PC-3 (cell line): Measurements from ENCODE around the gene BRIP1.

Experiments used
- CTCF ChIP-seq: fragments of 300-600 bp; sonication (generic); conservative IDR thresholded peaks from 2 replicates; pipeline ENCODE4 v1.5.1; 2017; ENCODE audit warnings: antibody characterized with exemption, low read depth, mild to moderate bottlenecking, low read length
- EZH2 ChIP-seq: fragments of 300-600 bp; sonication (generic); IDR thresholded peaks from one replicate; pipeline ENCODE4 v1.6.1; 2017; ENCODE audit warnings: antibody characterized with exemption, mild to moderate bottlenecking, low read length; ENCODE audit not compliant: unreplicated experiment

- TF ChIP-seq CTCF (no peak), EZH2 (no peak)
These were observed 101.5 kb downstream of the BRIP1 start for GRCh38 chr17:61761827-61762226.
